Measurements from ENCODE around the gene MAPK14.

Gene MAPK14

DNA sequence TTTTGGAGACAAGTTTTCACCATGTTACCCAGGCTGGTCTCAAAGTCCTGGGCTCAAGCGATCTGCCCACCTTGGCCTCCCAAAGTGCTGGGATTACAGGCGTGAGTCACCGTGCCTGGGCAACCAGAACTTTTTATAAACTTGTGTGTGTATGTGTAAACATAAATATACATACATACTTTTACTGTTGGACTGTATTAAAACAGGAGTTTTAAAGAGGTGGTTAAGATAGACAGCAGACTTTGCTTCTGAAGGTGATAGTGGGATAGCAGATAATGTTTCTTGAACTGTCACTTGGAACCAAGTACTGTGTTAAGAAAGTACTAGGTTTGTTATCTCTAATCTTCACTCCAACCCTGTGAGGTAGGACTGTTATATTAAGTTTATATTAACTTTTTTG is 74.1 kb downstream of the MAPK14 start:
- no peak for DNase-seq (ENCODE audit: low read depth in 2 of 2)

GRCh38 chr6:36102853-36103252 is 75.2 kb downstream of the MAPK14 start:
- no peak for DNase-seq (ENCODE audit: low read depth in 2 of 2)

- DNase-seq (ENCODE audit: low read depth in 2 of 2) = no peak
Measured at GRCh38 chr6:36104836-36105235, 77.2 kb downstream of the MAPK14 start.

DNA sequence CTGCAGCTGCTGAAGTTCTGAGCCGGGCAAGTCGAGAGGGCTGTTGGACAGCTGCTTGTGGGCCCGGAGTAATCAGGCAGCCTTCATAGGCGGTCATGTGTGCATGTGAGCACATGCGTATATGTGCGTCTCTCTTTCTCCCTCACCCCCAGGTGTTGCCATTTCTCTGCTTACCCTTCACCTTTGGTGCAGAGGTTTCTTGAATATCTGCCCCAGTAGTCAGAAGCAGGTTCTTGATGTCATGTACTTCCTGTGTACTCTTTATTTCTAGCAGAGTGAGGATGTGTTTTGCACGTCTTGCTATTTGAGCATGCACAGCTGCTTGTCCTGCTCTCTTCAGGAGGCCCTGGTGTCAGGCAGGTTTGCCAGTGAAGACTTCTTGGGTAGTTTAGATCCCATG is 81.5 kb downstream of the MAPK14 start:
- DNase-seq (ENCODE audit: low read depth in 2 of 2) = no peak

DNA sequence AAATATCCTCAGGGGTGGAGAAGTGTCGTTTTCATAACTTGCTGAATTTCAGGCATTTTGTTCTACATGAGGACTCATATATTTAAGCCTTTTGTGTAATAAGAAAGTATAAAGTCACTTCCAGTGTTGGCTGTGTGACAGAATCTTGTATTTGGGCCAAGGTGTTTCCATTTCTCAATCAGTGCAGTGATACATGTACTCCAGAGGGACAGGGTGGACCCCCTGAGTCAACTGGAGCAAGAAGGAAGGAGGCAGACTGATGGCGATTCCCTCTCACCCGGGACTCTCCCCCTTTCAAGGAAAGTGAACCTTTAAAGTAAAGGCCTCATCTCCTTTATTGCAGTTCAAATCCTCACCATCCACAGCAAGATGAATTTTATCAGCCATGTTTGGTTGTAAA is 82.4 kb downstream of the MAPK14 start:
- DNase-seq (ENCODE audit: low read depth in 2 of 2) = no peak

- DNase-seq (ENCODE audit: low read depth in 2 of 2) = no peak
Measured at GRCh38 chr6:36110863-36111262, 83.3 kb downstream of the MAPK14 start.

DNA sequence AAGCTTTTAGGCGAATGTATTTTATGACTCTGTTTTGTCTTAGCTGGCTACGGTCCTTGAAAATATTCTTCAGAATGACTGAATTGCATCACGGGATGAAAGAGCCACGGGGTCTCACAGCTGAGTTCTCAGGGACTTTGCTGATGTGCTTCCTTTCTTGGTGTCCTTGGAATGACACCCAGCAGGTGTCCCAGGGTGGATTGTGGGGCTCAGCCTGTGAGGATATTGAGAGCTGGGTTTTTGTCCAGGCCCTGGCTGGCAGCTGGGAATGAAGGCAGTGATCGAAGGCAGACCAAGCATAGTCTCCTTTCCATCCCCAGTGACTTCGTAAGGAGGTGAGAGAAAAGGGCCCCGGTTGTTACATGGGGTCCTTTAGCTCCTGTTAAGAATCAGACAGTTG is 83.9 kb downstream of the MAPK14 start:
- DNase-seq (ENCODE audit: low read depth in 2 of 2) = no peak

GRCh38 chr6:36113049-36113448 is 85.4 kb downstream of the MAPK14 start:
- no peak for DNase-seq (ENCODE audit: low read depth in 2 of 2)

DNA sequence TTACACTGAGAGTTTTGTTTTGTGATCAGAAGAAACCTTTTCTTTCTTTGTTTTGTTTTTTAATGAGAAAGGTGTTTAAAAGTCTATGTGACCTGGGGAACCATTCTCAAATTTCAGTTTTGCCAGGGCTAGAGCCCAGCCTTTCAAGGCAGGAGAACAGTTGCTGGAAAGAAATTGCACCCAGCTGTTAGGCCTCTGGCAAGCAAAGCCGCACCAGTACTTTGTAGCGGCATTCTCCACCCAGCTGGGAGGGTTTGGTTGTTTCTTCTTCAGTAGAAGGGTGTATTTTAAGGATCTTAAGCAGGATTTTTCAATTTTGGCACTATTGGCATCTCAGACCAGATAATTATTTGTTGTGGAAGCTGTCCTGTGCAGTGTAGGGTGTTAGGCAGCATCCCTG is 86.1 kb downstream of the MAPK14 start:
- no peak for DNase-seq (ENCODE audit: low read depth in 2 of 2)

GRCh38 chr6:36114798-36115408 is 87.3 kb downstream of the MAPK14 start:
- DNase-seq (ENCODE audit: low read depth in 2 of 2) = no peak

- DNase-seq (ENCODE audit: low read depth in 2 of 2) = no peak
Measured at GRCh38 chr6:36115412-36115811, 87.8 kb downstream of the MAPK14 start.

DNA sequence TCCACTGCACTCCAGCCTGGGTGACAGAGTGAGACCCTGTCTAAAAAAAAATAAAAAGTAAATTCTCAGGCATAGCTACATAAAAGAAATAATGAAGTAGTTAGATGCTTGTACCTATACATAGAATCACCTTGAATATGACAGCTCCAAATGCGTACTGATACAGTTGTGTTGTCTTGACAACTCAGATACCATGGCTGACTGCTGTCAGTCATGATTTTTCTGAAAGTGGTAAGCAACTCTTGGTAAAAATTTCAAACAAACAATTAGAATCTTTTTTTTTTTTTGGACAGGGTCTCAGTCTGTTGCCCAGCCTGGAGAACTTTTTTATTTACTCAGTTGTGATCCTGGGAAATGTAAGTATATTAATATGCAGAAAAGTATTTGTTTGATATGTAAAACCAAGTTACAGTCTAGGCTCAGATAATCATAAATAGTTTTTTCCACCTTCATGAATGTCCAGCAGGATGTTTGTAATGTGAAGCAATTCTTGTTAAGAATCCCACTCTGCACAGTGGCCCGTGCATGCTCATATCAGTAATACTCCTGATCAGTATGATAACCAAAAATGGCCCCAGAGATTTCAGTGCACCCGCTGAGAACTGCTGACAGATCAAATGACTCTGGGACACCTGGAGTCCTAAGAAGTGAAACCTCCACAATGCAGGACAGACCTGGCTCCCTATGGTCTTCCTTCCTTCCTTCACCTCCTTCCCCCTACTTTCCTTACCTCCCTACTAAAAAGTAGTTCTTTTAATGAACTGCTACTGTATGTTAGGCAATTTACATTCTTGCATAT is 88.7 kb downstream of the MAPK14 start:
- no peak for DNase-seq (ENCODE audit: low read depth in 2 of 2)

DNA sequence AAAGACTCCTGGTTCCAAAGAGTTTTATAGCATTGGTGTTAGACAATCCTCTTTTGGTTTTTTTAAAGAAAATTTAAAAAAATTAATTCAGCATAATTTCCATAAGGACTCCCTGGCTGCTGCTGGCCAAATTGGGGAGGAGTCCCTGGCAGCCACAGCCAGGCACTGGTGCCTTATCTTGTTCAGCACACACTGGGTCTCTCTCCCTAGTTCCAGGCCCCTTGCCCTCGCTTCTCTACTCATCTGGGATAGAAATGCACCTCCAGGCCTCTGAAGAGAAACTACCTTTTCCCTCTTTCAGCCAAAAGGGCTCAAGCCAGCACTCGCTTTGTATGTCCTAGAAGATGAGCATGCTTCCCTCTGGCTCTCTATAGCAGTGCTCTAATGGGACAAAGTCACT is 89.3 kb downstream of the MAPK14 start:
- no peak for DNase-seq (ENCODE audit: low read depth in 2 of 2)

DNA sequence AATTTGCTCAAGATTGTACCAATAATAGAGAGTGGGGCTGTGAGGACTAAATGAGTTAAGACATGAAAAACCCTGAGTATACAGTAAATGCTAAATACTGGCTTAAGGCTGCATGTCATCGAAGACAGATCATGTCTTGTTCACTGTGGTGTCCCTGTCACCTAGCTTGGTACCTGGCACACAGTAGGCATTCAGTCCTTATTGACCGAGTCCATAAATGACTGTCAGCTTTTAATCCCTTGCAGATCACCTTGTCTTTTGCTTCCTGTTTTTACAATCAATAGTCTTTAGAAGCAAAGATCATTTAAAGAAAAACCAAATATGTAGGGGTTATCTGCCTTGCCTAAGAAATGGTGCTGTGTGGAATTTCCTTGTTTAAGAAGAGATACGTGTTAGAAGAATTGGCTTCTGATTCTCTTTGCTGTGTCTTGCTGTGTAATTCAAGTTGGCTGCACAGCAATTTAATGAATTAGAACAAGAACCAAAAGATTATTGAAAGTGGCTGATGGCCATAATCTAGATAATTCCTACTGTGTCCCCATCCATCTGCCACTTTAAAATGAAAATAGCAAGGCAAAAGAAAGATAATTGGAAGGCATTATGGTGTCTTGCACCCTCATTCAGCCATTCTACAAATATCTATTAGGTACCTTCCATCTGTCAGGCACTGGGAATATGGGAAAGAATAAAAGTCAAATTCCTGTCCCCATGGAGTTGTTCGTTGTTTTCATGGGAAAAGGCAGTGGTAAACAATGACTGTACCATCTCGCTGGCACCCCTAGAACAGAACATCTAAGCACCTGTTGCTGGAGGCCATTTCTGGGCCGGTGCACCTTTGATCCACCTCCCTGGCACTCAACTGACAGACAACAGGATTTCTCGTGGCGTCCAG is 90.3 kb downstream of the MAPK14 start:
- DNase-seq (ENCODE audit: low read depth in 2 of 2) = no peak

DNA sequence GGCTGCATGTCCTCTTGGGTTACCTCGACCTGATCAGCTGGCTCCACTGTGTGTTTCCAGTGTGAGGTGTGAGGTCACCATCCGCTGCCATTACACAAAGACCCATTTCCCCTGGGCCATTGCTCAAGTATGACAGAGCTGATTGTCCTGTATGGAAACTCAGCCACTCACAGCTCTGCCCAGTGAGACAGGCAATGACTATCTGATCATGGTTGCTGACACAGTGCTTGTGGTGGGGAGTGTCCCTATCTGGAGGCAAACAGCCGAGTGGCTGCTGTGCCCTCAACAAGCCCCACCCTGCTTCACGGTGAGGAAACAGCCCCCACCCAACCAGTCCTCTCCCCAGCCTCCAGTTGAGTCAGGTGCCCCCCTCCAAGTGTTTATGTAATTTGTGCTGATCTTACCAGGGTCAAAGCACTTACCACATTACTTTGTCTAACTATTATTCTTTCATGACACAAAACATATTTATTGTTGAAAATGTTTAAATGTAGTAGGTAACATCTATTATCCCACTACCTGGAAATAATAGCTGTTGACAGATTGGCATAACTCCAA is 91.0 kb downstream of the MAPK14 start:
- peak; percentile 51 to 55 for DNase-seq (ENCODE audit: low read depth in 2 of 2)

DNA sequence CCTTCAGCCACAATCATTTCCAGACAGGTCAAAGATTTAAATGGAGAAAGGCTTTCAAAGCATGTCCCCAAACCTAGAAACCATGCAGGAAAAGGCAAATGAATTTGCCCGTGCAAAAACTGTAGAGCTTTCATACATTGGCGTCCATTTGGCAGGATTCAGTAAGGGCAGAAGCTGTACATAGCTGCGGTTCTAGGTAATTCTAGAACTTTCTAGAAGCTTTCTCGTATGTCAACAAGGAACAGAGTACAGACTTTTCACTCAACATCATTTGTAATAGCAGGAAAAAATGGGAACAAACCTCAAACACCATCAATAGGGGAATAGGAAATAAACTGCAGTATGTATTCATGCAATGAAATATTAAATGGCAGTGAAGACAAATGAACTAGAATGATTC is 91.6 kb downstream of the MAPK14 start:
- DNase-seq (ENCODE audit: low read depth in 2 of 2) = no peak

GRCh38 chr6:36120018-36120417 is 92.4 kb downstream of the MAPK14 start:
- no peak for DNase-seq (ENCODE audit: low read depth in 2 of 2)

- DNase-seq (ENCODE audit: low read depth in 2 of 2) = peak; percentile 37 to 51
Measured at GRCh38 chr6:36120539-36120938, 92.9 kb downstream of the MAPK14 start.

GRCh38 chr6:36120979-36121786 is 93.6 kb downstream of the MAPK14 start:
- peak in 1 of 2 donors; percentile 48 for DNase-seq (ENCODE audit: low read depth in 2 of 2)

DNA sequence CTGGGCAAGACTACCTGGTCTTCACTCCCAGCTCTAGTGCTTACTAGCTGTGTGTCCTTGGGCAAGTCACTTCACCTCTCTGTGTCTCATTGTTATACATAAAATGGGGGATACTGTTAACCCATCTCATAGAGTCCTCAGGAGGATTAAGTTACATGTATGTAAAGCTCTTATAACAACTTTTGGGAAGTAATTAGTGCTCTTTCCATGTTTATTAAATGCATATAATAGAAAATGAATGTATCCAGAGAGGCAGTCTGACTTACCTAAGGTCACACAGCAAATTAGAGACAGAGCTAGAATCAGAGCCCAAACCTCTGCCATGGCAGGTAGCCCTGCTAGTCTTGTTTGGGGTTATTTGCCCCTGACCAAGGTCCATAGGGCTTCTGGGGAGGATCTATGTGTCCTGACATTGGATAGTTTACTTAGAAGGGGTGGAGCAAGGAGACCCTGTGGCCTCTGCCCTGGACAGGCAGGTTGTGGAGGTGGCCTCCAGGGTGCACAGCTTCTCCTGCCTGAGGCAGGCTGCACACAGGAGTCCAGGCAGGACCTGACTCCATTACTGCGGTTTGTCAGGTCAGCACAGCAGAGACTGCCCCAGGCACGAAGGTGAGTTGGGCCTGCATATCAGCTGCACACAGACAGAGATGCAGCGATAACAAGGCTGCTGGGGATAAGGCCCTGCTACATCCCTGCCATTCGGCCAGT is 94.3 kb downstream of the MAPK14 start:
- no peak for DNase-seq (ENCODE audit: low read depth in 2 of 2)
